Kidney (tissue), 14 donors: ENCODE results near the gene CA14. TPM values are rescaled to one million over a fixed set of nuclear protein-coding genes. Genes with fewer than 3 reads are reported as not detected.

Experiments used
- DNase-seq, 5 donors: peaks; one replicate each; pipeline ENCODE4 v3.0.0-alpha.2; 2013 to 2020
- FAIRE-seq: peaks from 2 replicates; lab custom pipeline; 2012; peaks lifted over from hg19 to GRCh38; lab: Jason Lieb, UNC
- H3K27ac ChIP-seq, 2 donors: one replicate each; pipeline ENCODE4 v1.7.0; 2013; ENCODE audit warnings: low read depth in 2 of 2, low read length in 2 of 2, inconsistent platforms in 1 of 2
- H3K27me3 ChIP-seq: one replicate; pipeline ENCODE4 v1.7.1; 2013; ENCODE audit warnings: low read length, inconsistent platforms; ENCODE audit not compliant: control insufficient read depth, insufficient read depth
- H3K36me3 ChIP-seq, 3 donors: one replicate each; pipeline versions ENCODE4 v1.7.0 to v1.7.1; 2013; ENCODE audit warnings: low read length in 3 of 3, control low read depth in 1 of 3, inconsistent platforms in 1 of 3; ENCODE audit not compliant: insufficient read depth in 3 of 3, control insufficient read depth in 2 of 3
- H3K4me1 ChIP-seq, 3 donors: one replicate each; pipeline versions ENCODE4 v1.7.0 to v1.7.1; 2013; ENCODE audit warnings: low read length in 3 of 3, inconsistent platforms in 1 of 3, low read depth in 1 of 3; ENCODE audit not compliant: control insufficient read depth in 2 of 3, insufficient read depth in 2 of 3
- H3K4me3 ChIP-seq, 3 donors: one replicate each; pipeline versions ENCODE4 v1.7.0 to v1.8.1; 2013; ENCODE audit warnings: low read length in 3 of 3, control low read depth in 1 of 3, inconsistent platforms in 1 of 3
- H3K9ac ChIP-seq, 3 donors: one replicate each; pipeline versions ENCODE4 v1.7.0 to v1.7.1; 2013; ENCODE audit warnings: low read length in 3 of 3, control low read depth in 1 of 3, inconsistent platforms in 1 of 3
- H3K9me3 ChIP-seq, 3 donors: one replicate each; pipeline versions ENCODE4 v1.7.0 to v1.7.1; 2013; ENCODE audit warnings: low read length in 3 of 3, control low read depth in 1 of 3, inconsistent platforms in 1 of 3; ENCODE audit not compliant: control insufficient read depth in 2 of 3, insufficient read depth in 1 of 3
- CTCF ChIP-seq: IDR thresholded peaks from 3 replicates; pipeline ENCODE4 v1.5.1; 2012; ENCODE audit warnings: mild to moderate bottlenecking, moderate library complexity, borderline replicate concordance; ENCODE audit not compliant: insufficient read depth; ENCODE audit errors: extremely low read depth
- intact Hi-C: fragments of 100-400 bp; cut with DNase I; formaldehyde crosslinking; loops from one replicate; pipeline ENCODE4 v1.11.1; 2022
- polyA plus RNA-seq: library from polyadenylated mRNA; stranded (reverse); fragments of 350-450 nt; fragmentation: Illumina TruSeq; extraction: RNeasy Lipid Tissue Mini Kit (QIAGEN cat#74804); gene quantifications from one replicate; pipeline ENCODE4 v1.2.3, GENCODE V29; 2014; ENCODE audit warnings: low read depth, low replicate concordance; ENCODE audit not compliant: insufficient read depth
- total RNA-seq: library from RNA; stranded (reverse); fragmentation: NEBNext Ultra II Directional; extraction: Animal tissue kit (Norgen Biotek cat#: 25700); gene quantifications from one replicate; pipeline ENCODE4 v1.2.1, GENCODE V29; 2021
- donor health status: control.
- donor health status: control.
- donor health status: control.
- donor health status: control.
- donor health status: control.
- donor health status: DM: yes; HTN: yes; CAD: no.
- donor health status: Normal renal cell carcinoma (clear cell type).

Gene CA14
- total and polyA plus RNA-seq, 2 donors from 2014 or later = 0.35 to 0.41 TPM

GRCh38 chr1:150256554-150257341 is 826 bp upstream of the CA14 start:
- peaks cover 2 to 14% (median 14%) of the 10 kb centered on the region in 3 donors for H3K4me1 ChIP-seq
- FAIRE-seq = no peak
- intact Hi-C loops = no loop called here

GRCh38 chr1:150259217-150259616 is 1.6 kb downstream of the CA14 start:
- Histone ChIP-seq H3K36me3 (no peaks in the 10 kb centered on the region), H3K27ac (no peak overlapping the region), H3K27me3 (no peaks in the 10 kb centered on the region), H3K9ac (no peak overlapping the region), H3K9me3 (no peaks in the 10 kb centered on the region), H3K4me3 (no peak overlapping the region), H3K4me1 (peaks cover 2 to 14% (median 14%) of the 10 kb centered on the region in 3 donors)
- no peak for TF ChIP-seq CTCF
- FAIRE-seq (no peak), DNase-seq (peak in 1 of 5 donors; percentile 40)
- intact Hi-C loops = no loop called here

More at GRCh38 chr1:150256554-150257341, 826 bp upstream of the CA14 start:
- Histone ChIP-seq H3K36me3 (no peaks in the 10 kb centered on the region), H3K9me3 (no peaks in the 10 kb centered on the region), H3K27ac (no peak overlapping the region), H3K4me3 (no peak overlapping the region), H3K27me3 (no peaks in the 10 kb centered on the region), H3K9ac (peak overlapping the region in 2 of 3 donors; percentile 20 to 45)
- no peak for TF ChIP-seq CTCF
- peak in 4 of 5 donors; percentile 44 to 76 (median 57) for DNase-seq

- intact Hi-C loops = no loop called here
- H3K9ac ChIP-seq = peak overlapping the region in 1 of 3 donors; percentile 36
Observed at GRCh38 chr1:150259758-150260669, 2.4 kb downstream of the CA14 start.

More at GRCh38 chr1:150259758-150260669, 2.4 kb downstream of the CA14 start:
- Histone ChIP-seq H3K4me3 (peak overlapping the region in 2 of 3 donors; percentile 23 to 27), H3K9me3 (no peaks in the 10 kb centered on the region), H3K4me1 (peaks cover 2 to 14% (median 14%) of the 10 kb centered on the region in 3 donors), H3K27me3 (no peaks in the 10 kb centered on the region), H3K36me3 (peaks cover 0 to 4% (median 1%) of the 10 kb centered on the region in 3 donors), H3K27ac (peak overlapping the region; percentile 5 to 19)
- DNase-seq = peak; percentile 81 to 94 (median 89)
- TF ChIP-seq CTCF = no peak
- no peak for FAIRE-seq
